HepG2 (cell line): ENCODE measurements around the gene BTBD17. TPM values are rescaled to one million over a fixed set of nuclear protein-coding genes. Genes with fewer than 3 reads are reported as not detected.

Source experiments
- ADNP ChIP-seq: sonication (generic); formaldehyde crosslinking; IDR thresholded peaks from 2 replicates; pipeline ENCODE4 v1.4.0; 2020; ENCODE audit warnings: missing genetic modification reagents
- CERS6 ChIP-seq: sonication (generic); formaldehyde crosslinking; IDR thresholded peaks from 2 replicates; pipeline ENCODE4 v1.5.0; 2020; ENCODE audit warnings: missing genetic modification reagents
- GPN1 ChIP-seq: sonication (generic); formaldehyde crosslinking; IDR thresholded peaks from 2 replicates; pipeline ENCODE4 v1.5.1; 2020; ENCODE audit warnings: missing genetic modification reagents, borderline replicate concordance
- HOXA3 ChIP-seq: sonication (generic); formaldehyde crosslinking; IDR thresholded peaks from 2 replicates; pipeline ENCODE4 v1.5.0; 2020; ENCODE audit warnings: missing genetic modification reagents
- JUNB ChIP-seq: sonication (generic); formaldehyde crosslinking; IDR thresholded peaks from 2 replicates; pipeline ENCODE4 v1.8.0; 2022; ENCODE audit warnings: missing genetic modification reagents, mild to moderate bottlenecking, borderline replicate concordance
- KMT2A ChIP-seq: sonication (generic); formaldehyde crosslinking; IDR thresholded peaks from 2 replicates; pipeline ENCODE4 v1.4.0; 2020; ENCODE audit warnings: missing genetic modification reagents
- MTERF4 ChIP-seq: sonication (generic); formaldehyde crosslinking; IDR thresholded peaks from 2 replicates; pipeline ENCODE4 v1.8.0; 2023; ENCODE audit warnings: mild to moderate bottlenecking, missing genetic modification reagents
- NCOA2 ChIP-seq: sonication (generic); formaldehyde crosslinking; IDR thresholded peaks from 2 replicates; pipeline ENCODE4 v1.8.0; 2022; ENCODE audit warnings: inconsistent platforms
- NCOA5 ChIP-seq: sonication (generic); formaldehyde crosslinking; IDR thresholded peaks from 2 replicates; pipeline ENCODE4 v1.4.0; 2020; ENCODE audit warnings: missing genetic modification reagents
- PHF5A ChIP-seq: IDR thresholded peaks from one replicate; pipeline ENCODE4 v1.6.1; 2018; ENCODE audit warnings: low read depth, missing genetic modification reagents; ENCODE audit not compliant: unreplicated experiment
- PITX1 ChIP-seq: sonication (generic); formaldehyde crosslinking; IDR thresholded peaks from 2 replicates; pipeline ENCODE4 v1.5.1; 2020; ENCODE audit warnings: mild to moderate bottlenecking, missing genetic modification reagents
- SALL1 ChIP-seq: sonication (generic); formaldehyde crosslinking; IDR thresholded peaks from 2 replicates; pipeline ENCODE4 v1.8.0; 2022; ENCODE audit warnings: mild to moderate bottlenecking, missing genetic modification reagents
- SMAD9 ChIP-seq: sonication (generic); formaldehyde crosslinking; IDR thresholded peaks from 2 replicates; pipeline ENCODE4 v1.5.1; 2020; ENCODE audit warnings: mild to moderate bottlenecking, missing genetic modification reagents
- SMARCE1 ChIP-seq: fragments of 450-650 bp; IDR thresholded peaks from 2 replicates; pipeline ENCODE4 v1.6.1; 2017; ENCODE audit warnings: borderline replicate concordance
- SP140L ChIP-seq: sonication (generic); formaldehyde crosslinking; IDR thresholded peaks from 2 replicates; pipeline ENCODE4 v1.4.0; 2020; ENCODE audit warnings: missing genetic modification reagents, borderline replicate concordance
- WIZ ChIP-seq: sonication (generic); formaldehyde crosslinking; IDR thresholded peaks from 2 replicates; pipeline ENCODE4 v1.5.1; 2020; ENCODE audit warnings: mild to moderate bottlenecking, missing genetic modification reagents
- XBP1 ChIP-seq: sonication (generic); formaldehyde crosslinking; IDR thresholded peaks from 2 replicates; pipeline ENCODE4 v1.5.0; 2020; ENCODE audit warnings: missing genetic modification reagents
- YEATS2 ChIP-seq: sonication (generic); formaldehyde crosslinking; IDR thresholded peaks from 2 replicates; pipeline ENCODE4 v1.4.0; 2020; ENCODE audit warnings: missing genetic modification reagents, borderline replicate concordance
- ZBTB1 ChIP-seq: sonication (generic); formaldehyde crosslinking; IDR thresholded peaks from 2 replicates; pipeline ENCODE4 v1.4.0; 2020; ENCODE audit warnings: missing genetic modification reagents, borderline replicate concordance
- ZMYM2 ChIP-seq: sonication (generic); formaldehyde crosslinking; IDR thresholded peaks from 2 replicates; pipeline ENCODE4 v1.8.0; 2022; ENCODE audit warnings: mild to moderate bottlenecking, missing genetic modification reagents
- ZNF235 ChIP-seq: sonication (generic); formaldehyde crosslinking; IDR thresholded peaks from 2 replicates; pipeline ENCODE4 v1.8.1; 2023; ENCODE audit warnings: mild to moderate bottlenecking, missing genetic modification reagents, borderline replicate concordance
- ZNF335 ChIP-seq: sonication (generic); formaldehyde crosslinking; IDR thresholded peaks from 2 replicates; pipeline ENCODE4 v1.4.0; 2020; ENCODE audit warnings: missing genetic modification reagents
- ZNF503 ChIP-seq: sonication (generic); formaldehyde crosslinking; IDR thresholded peaks from 2 replicates; pipeline ENCODE4 v1.4.0; 2020; ENCODE audit warnings: missing genetic modification reagents
- polyA plus RNA-seq, 8 experiments: library from polyadenylated mRNA; depleted of rRNA in 3 of 8; stranded (reverse) in 7 of 8; unstranded in 1 of 8; fragments of >200 nt; fragmentation: Illumina TruSeq in 4 of 8; extraction: Trizol in 4 of 8; gene quantifications; 2 replicates each; pipeline versions ENCODE4 v1.2.1 to v1.2.3, GENCODE V29; 2011 to 2016; ENCODE audit warnings: low read depth in 4 of 8, missing spikeins in 1 of 8, mixed read lengths in 1 of 8; ENCODE audit not compliant: insufficient read depth in 1 of 8
- total RNA-seq, 5 experiments: library from RNA; depleted of rRNA; stranded (reverse); fragments of >200 nt; fragmentation: Illumina TruSeq; extraction: Trizol; gene quantifications; 2 replicates each; pipeline ENCODE4 v1.2.3, GENCODE V29; 2016; ENCODE audit warnings: low read depth in 1 of 5
- TF ChIP-seq, protein P1 (sequence below): sonication (generic); formaldehyde crosslinking; IDR thresholded peaks from 2 replicates; pipeline ENCODE4 v1.5.1; 2020; ENCODE audit warnings: missing genetic modification reagents, mild to moderate bottlenecking, borderline replicate concordance

Gene BTBD17
- total and polyA plus RNA-seq, 2 of the 13 experiments (the other 11 are each of a cell fraction or from before 2014, with no cell fraction given), result not detected

DNA sequence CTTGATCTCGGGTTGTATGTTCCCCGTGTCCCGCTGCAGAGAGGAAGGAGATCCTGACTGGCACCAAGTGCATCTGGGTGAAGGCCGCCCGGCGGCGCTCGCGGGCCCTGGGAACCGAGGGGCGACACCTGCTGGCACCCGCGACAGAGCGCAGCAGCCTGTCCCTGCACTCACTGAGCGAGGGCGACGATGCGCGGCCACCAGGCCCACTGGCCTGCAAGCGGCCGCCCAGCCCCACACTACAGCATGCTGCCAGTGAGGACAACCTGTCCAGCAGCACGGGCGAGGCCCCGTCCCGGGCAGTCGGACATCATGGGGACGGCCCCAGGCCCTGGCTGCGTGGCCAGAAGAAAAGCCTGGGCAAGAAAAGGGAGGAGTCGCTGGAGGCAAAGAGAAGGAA lies 7.5 kb downstream of the BTBD17 start (continued):
- TF ChIP-seq CERS6 (CRISPR knock-in tag) (no peak), JUNB (no peak), NCOA2 (CRISPR knock-in tag) (no peak), SALL1 (peak; percentile 58), ZNF235 (CRISPR knock-in tag) (no peak), ZNF335 (CRISPR knock-in tag) (no peak), ZNF503 (CRISPR knock-in tag) (no peak), GPN1 (0 out of 2 replicates have a peak, but pooled peaks have one; percentile 25), PITX1 (CRISPR knock-in tag) (peak; percentile 32; the same call in 1 of the 2 replicates), ZBTB1 (CRISPR knock-in tag) (no peak), XBP1 (CRISPR knock-in tag) (no peak), WIZ (no peak), PHF5A (no peak), HOXA3 (CRISPR knock-in tag) (peak; percentile 42; the same call in 1 of the 2 replicates), SMARCE1 (no peak), SMAD9 (CRISPR knock-in tag) (no peak), NCOA5 (CRISPR knock-in tag) (no peak), KMT2A (CRISPR knock-in tag) (no peak), ADNP (CRISPR knock-in tag) (peak; percentile 86), ZMYM2 (no peak), YEATS2 (CRISPR knock-in tag) (no peak; the same call in 1 of the 2 replicates), SP140L (CRISPR knock-in tag) (no peak), MTERF4 (CRISPR knock-in tag) (no peak)
- TF ChIP-seq, protein P1, sequence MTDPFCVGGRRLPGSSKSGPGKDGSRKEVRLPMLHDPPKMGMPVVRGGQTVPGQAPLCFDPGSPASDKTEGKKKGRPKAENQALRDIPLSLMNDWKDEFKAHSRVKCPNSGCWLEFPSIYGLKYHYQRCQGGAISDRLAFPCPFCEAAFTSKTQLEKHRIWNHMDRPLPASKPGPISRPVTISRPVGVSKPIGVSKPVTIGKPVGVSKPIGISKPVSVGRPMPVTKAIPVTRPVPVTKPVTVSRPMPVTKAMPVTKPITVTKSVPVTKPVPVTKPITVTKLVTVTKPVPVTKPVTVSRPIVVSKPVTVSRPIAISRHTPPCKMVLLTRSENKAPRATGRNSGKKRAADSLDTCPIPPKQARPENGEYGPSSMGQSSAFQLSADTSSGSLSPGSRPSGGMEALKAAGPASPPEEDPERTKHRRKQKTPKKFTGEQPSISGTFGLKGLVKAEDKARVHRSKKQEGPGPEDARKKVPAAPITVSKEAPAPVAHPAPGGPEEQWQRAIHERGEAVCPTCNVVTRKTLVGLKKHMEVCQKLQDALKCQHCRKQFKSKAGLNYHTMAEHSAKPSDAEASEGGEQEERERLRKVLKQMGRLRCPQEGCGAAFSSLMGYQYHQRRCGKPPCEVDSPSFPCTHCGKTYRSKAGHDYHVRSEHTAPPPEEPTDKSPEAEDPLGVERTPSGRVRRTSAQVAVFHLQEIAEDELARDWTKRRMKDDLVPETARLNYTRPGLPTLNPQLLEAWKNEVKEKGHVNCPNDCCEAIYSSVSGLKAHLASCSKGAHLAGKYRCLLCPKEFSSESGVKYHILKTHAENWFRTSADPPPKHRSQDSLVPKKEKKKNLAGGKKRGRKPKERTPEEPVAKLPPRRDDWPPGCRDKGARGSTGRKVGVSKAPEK, result 0 out of 2 replicates have a peak, but pooled peaks have one; percentile 53
